Prostate gland (tissue), 2 donors: Measurements from ENCODE around the gene MXRA5. TPM values are rescaled to one million over a fixed set of nuclear protein-coding genes. Genes with fewer than 3 reads are reported as not detected.
"Not testable (repeated sequence)": the region's sequence is repeated elsewhere in the genome, so short reads cannot be mapped to it uniquely, and the experiment has no call there.

Experiments used
- DNase-seq: peaks from one replicate; pipeline ENCODE4 v3.0.0-alpha.2; 2019; ENCODE audit warnings: low spot score
- H3K27ac ChIP-seq, 2 donors: fragments of 200-600 bp; sonication (generic); 2 replicates each; pipeline ENCODE4 v1.5.1; 2017 to 2019
- H3K27me3 ChIP-seq: fragments of 200-600 bp; sonication (generic); replicated peaks from 2 replicates; pipeline ENCODE4 v1.5.1; 2019; ENCODE audit not compliant: insufficient read depth
- H3K36me3 ChIP-seq, 2 donors: fragments of 200-600 bp; sonication (generic); 1 replicate in 1 of 2; 2 replicates in 1 of 2; pipeline versions ENCODE4 v1.5.1 to v1.8.1; 2017 to 2019
- H3K4me1 ChIP-seq: fragments of 200-600 bp; sonication (generic); replicated peaks from 2 replicates; pipeline ENCODE4 v1.5.1; 2019
- H3K4me3 ChIP-seq, 2 donors: fragments of 200-600 bp; sonication (generic); 2 replicates each; pipeline ENCODE4 v1.5.1; 2017 to 2019
- H3K9me3 ChIP-seq: fragments of 200-600 bp; sonication (generic); 2 replicates; pipeline ENCODE4 v1.5.1; 2017
- CTCF ChIP-seq, 4 experiments: fragments of 200-600 bp in 2 of 4; fragments of 450-650 bp in 2 of 4; sonication (generic) in 2 of 4; IDR thresholded peaks; 1 replicate in 3 of 4; 2 replicates in 1 of 4; pipeline ENCODE4 v1.5.1; 2016 to 2019; ENCODE audit warnings: antibody characterized with exemption in 4 of 4, mild to moderate bottlenecking in 2 of 4, moderate library complexity in 2 of 4
- POLR2A ChIP-seq: fragments of 450-650 bp; IDR thresholded peaks from one replicate; pipeline ENCODE4 v1.6.1; 2016; ENCODE audit warnings: antibody characterized with exemption, mild to moderate bottlenecking
- POLR2AphosphoS5 ChIP-seq: sonication (generic); formaldehyde crosslinking; IDR thresholded peaks from one replicate; pipeline ENCODE4 v1.6.1; 2017; ENCODE audit warnings: antibody characterized with exemption
- WGBS: methylation state at CpG from one replicate; pipeline ENCODE4 v1.1.5; 2018; 5-methylcytosine and 5-hydroxymethylcytosine counted together
- intact Hi-C: fragments of 100-400 bp; cut with DNase I; formaldehyde crosslinking; loops from one replicate; pipeline ENCODE4 v1.14.2; 2022
- total RNA-seq, 2 donors: library from RNA; depleted of rRNA; stranded (reverse); fragments of >200 nt; gene quantifications; one replicate each; pipeline ENCODE4 v1.1.0, GENCODE V29; 2016

Gene MXRA5
- total RNA-seq, 2 donors from 2014 or later, result 7.4 to 13.1 TPM

- Histone ChIP-seq H3K27me3 (no peaks in the 10 kb centered on the region), H3K4me1 (no peaks in the 10 kb centered on the region), H3K36me3 (no peaks in the 10 kb centered on the region), H3K4me3 (no peak overlapping the region), H3K27ac (no peak overlapping the region), H3K9me3 (no peaks in the 10 kb centered on the region)
- 52% methylated on average over 3 of the region's 3 CpGs for WGBS
- intact Hi-C loops, result no loop called here
- no peak for DNase-seq
- no peak for TF ChIP-seq POLR2A
- TF ChIP-seq CTCF (IDR thresholded peaks at IDR 0.05), result no peak
Observed at GRCh38 chrX:3380603-3381002, 34.2 kb upstream of the MXRA5 start.

- Histone ChIP-seq H3K27me3 (no peaks in the 10 kb centered on the region), H3K9me3 (no peaks in the 10 kb centered on the region), H3K27ac (no peak overlapping the region), H3K36me3 (no peaks in the 10 kb centered on the region), H3K4me1 (no peaks in the 10 kb centered on the region), H3K4me3 (no peak overlapping the region)
- intact Hi-C loops, result no loop called here
- no peak for DNase-seq
- 73% methylated on average over 4 of the region's 4 CpGs for WGBS
- TF ChIP-seq CTCF (IDR thresholded peaks at IDR 0.05) (no peak), POLR2AphosphoS5 (no peak), POLR2A (no peak)
Observed at GRCh38 chrX:3379111-3379510, 32.7 kb upstream of the MXRA5 start.

- TF ChIP-seq POLR2A, result no peak
- no peak for TF ChIP-seq CTCF (IDR thresholded peaks at IDR 0.05)
- intact Hi-C loops, result no loop called here
- H3K4me3 ChIP-seq, result no peak overlapping the region
- H3K9me3 ChIP-seq, result no peaks in the 10 kb centered on the region
- DNase-seq, result no peak
- H3K27ac ChIP-seq, result no peak overlapping the region
- no peaks in the 10 kb centered on the region for H3K4me1 ChIP-seq
- H3K27me3 ChIP-seq, result no peaks in the 10 kb centered on the region
- WGBS, result 13% methylated on average over 4 of the region's 4 CpGs
- no peaks in the 10 kb centered on the region for H3K36me3 ChIP-seq
Observed at GRCh38 chrX:3378156-3378555, 31.7 kb upstream of the MXRA5 start.

- Histone ChIP-seq H3K27me3 (no peaks in the 10 kb centered on the region), H3K4me1 (no peaks in the 10 kb centered on the region), H3K36me3 (no peaks in the 10 kb centered on the region), H3K27ac (no peak overlapping the region), H3K9me3 (no peaks in the 10 kb centered on the region), H3K4me3 (no peak overlapping the region)
- intact Hi-C loops, result no loop called here
- TF ChIP-seq POLR2AphosphoS5 (no peak), POLR2A (no peak), CTCF (IDR thresholded peaks at IDR 0.05) (no peak)
- WGBS, result 87% methylated on average over 13 of the region's 13 CpGs
- no peak for DNase-seq
Observed at GRCh38 chrX:3377560-3377959, 31.1 kb upstream of the MXRA5 start.

- H3K27me3 ChIP-seq, DNase-seq, intact Hi-C loops, H3K4me1 ChIP-seq, H3K9me3 ChIP-seq, H3K4me3 ChIP-seq, H3K36me3 ChIP-seq, H3K27ac ChIP-seq: not testable (repeated sequence)
- WGBS, result 25% methylated on average over 2 of the region's 2 CpGs
Observed at GRCh38 chrX:3375878-3376508, 29.5 kb upstream of the MXRA5 start.
